Activated CD8-positive, alpha-beta memory T cell treated with anti-CD3 and anti-CD28 coated beads, Interleukin-2, amount 50 U/mL, for 48 hours (primary cell): ENCODE data around the gene EPHA7.

Experiments
- DNase-seq: peaks from one replicate; pipeline ENCODE4 v3.0.0-alpha.2; 2020

EPHA7 gene

DNA sequence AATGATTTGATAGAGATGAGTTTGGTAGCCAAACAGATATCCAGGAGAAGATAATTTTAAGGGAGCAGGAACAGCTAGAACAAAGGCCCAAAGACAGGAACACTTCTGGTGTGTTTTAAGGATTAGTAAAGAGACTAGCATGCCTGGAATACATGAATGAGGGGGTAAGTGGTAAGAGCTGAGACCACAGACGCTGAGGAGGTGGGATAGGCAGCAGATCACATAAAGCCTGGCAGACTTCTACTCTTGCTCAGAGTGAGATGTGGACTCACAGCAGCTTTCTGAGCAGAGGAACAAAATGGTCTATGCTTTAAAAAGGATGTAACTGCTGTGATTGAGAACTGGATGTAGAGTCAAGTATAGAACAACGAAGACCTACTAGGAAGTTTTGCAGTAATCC, 100.1 kb downstream of the EPHA7 start:
- DNase-seq: no peak

DNA sequence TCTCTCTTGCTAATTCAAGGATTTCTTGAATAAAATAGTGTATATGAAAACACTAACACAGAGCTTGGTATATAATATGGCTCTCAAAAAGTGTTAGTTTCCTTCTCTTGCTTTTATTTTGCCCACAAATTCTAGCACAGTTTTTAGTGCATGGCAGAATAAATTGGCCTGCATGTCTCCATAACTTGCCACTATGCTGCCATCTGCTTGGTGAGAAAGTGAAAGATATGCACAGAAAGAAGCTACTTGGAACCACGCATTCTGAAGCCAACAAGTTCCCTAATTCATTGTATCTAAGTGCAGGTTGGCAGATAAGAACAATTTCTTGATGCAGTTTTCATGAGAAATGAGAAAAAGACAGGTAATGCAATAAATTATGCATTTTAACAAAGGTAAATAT, 101.2 kb downstream of the EPHA7 start:
- DNase-seq: no peak

DNA sequence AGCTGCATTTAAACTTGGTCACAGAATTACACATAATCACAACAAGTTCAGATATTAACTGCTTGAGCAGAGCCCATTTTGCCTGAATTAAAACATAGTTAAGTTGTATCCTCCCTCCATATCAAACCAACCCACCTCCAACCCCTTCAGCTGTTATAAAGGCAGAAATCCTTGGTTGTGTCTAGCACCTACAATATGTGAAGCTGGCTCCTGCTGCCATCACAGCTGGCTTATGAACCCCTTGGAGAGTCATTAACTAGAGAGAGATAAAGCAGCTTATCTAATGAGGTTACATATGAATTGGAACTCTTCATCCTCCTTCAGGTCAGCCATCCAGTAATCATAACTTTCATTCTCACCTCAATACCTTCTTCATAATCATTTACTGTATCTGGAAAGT, 101.8 kb downstream of the EPHA7 start:
- no peak for DNase-seq

DNA sequence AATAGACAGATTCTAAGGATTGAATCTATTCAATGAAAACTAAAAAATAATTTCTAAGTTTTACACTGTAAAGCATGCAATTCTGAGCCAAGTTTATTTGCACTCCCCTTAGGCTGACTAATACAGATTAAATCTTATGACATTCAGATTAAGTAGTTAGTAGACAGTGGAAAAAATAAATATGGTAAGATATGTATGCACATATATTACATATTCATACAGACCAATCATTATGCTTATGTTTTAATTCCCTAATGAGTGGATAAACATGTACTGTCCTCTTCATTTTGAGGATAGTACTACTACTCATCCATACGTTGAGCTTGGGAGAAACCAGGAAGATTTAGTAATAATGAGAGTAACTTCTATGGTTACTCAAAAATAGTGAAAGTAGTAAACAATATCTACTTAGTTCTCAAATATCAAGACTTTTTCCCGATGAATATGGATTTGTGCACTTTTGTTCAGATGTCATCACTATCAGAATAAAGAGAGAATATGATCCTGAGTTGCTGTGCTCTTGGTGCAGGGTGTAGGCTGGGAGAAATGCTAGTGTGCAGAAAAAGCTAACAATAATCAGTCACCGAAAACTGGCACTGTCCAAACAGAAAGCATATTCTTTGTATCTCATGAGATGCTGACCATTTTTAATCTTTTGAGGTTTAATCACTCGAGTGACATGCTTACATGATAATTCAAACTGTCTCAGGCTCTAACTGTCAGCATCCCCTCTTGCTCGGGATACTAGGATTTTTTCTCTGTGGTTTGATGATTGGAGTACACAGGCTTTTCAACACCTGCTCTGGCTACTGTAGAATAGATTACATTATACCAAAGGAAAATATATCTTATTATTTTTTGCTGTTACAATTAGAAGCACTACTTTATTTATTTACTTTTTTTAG, 111.6 kb downstream of the EPHA7 start:
- no peak for DNase-seq

DNA sequence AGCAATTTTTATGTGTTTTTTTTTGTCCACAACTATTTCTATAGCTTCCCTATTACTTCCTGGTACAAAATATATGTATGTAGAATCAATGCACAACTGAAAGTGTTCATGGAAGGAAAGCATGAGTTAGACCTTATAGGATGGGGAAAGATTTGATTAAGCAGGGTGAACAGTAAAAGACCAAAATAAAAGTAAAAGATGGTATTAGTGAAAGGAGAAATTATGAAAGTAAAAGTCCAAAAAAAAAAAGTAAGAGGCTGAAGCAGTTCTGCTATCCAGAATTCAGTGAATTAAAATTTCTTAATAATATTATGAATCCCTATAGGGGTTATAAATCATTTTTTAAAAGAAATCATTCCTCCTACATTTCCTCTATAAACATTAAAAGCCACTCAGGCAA, 114.3 kb downstream of the EPHA7 start:
- no peak for DNase-seq

DNA sequence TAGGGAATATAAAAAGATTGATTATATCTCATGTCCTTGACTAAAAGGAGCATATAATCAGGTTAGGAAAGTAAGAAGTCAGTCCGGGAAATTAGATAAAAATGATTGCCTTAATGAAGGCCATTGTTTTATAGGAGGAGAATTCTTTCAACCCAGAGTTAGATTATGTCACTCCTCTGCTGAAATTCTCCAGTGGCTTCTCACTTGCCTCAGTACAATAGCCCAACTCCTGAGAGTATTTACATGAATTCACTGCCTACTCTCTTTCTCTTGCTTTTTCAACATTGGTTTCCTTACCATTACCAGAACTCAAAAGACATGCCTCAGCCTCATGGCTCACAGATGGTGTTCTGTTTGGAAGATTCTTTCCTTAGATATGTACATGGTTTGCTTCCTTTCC, 114.9 kb downstream of the EPHA7 start:
- no peak for DNase-seq

DNA sequence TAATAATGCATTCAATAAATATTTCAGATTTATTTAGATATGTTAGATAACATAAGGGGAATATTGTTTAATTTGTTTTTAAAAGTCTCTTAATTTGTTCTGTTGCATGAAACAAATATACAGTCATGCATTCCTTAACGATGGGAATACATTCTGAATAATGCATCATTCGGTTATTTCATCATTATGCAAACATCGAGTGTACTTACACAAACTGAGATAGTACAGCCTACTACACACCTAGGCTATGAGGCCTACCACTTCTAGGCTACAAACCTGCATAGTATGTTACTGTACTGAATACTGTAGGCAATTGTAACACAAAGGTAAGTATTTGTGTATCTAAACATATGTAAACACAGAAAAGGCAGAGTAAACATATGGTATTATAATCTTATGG, 118.7 kb downstream of the EPHA7 start:
- no peak for DNase-seq

DNA sequence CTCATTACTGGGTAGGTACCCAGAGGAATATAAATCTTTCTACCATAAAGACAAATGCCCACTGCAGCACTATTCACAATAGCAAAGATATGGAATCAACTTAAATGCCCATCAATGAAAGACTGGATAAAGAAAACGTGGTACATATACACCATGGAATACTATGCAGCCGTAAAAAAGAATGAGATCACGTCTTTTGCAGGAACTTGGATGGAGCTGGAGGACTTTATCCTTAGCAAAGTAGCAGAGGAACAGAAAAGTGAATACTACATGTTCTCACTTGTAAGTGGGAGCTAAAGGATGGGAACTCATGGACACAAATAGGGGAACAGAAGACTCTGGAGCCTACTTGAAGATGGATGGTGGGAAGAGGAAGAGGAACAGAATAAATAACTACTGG, 119.7 kb downstream of the EPHA7 start:
- DNase-seq: no peak

DNA sequence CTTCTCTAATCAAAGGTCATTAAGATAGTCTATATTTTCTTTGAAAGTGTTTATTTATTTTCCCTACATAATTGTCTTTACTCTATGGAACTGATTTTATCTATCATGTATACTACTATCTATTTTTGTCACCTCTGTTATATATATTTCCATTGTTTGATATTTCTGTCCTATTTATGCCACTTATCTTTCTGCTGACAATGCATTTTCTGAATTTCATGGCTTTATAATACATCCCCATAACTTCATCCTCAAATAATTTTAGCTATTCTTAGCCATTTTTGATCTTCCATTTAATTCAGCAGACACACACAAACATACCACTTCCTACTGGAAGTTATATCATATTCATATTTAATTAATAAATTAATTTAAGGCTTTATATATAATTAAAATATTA, 123.7 kb downstream of the EPHA7 start:
- DNase-seq: no peak

DNA sequence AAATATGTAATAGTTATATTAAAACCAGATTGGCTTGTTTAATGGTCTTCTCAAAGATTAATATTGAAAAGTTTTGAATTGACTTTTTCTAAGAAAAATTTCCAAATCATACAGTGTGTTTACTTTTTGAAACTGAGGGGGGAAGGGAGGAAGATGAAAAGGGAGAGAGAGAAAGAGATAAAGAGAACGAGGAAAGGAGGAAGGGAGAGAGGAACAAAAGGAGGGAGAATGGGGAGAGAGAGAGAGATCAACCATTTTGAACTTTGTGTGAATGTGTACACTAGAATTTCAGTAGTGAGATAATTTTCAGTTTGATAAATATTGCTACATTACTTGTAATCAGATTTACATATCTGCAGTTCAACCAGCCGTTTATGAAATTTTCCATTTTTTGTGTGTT, 124.5 kb downstream of the EPHA7 start:
- no peak for DNase-seq

DNA sequence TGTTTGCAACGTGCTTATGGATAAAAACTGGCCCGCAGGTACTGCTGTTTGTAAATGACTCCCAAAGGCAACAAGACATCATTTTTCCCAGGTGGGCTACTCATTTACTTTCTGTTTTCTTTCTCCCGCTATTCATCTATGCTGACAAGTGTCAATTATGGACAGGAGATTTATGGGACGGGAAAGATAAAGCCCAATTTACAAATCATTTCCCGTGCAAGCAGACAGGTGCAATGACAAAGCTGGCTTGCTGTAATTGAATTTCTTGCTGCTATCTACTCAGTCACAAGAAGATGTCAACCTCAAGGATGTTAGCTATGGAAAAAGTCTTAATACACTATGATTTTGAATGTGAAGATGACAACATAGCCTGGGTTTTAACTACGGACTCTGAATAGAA, 125.5 kb downstream of the EPHA7 start:
- no peak for DNase-seq

DNA sequence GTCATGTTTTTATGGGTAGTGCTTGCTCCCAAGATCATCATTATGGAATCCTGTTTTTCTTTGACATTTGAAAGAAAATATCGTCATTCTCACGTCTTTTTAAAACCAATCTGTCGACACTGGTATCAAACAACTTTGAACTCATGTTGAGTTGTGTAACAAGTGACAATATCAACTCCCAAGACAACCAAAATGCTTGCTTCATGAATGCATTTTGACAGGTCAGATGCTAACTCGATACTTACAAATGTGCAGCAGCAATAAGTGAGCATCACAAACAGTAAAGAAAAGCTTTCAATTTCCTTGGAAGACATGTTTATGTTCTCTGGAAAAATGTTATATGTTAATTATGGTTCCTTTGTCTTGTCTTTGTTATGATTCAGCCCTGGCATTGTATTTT, 125.9 kb downstream of the EPHA7 start:
- DNase-seq: no peak

DNA sequence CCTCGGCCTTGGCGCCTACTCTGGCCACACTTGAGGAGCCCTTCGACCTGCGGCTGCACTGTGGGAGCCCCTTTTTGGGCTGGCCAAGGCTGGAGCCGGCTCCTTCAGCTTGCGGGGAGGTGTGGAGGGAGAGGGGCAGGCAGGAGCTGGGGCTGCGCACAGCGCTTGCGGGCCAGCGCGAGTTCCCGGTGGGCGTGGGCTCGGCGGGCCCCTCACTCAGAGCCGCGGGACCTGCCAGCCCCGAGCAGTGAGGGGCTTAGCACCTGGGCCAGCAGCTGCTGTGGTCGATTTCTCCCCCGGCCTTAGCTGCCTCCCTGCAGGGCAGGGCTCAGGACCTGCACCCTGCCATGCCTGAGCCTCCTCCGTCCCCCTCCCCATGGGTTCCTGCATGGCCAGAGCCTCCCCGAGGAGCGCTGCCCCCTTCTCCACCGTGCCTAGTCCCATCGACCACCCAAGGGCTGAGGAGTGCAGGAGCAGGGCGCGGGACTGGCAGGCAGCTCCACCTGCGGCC, 136.8 kb downstream of the EPHA7 start:
- DNase-seq: no peak

DNA sequence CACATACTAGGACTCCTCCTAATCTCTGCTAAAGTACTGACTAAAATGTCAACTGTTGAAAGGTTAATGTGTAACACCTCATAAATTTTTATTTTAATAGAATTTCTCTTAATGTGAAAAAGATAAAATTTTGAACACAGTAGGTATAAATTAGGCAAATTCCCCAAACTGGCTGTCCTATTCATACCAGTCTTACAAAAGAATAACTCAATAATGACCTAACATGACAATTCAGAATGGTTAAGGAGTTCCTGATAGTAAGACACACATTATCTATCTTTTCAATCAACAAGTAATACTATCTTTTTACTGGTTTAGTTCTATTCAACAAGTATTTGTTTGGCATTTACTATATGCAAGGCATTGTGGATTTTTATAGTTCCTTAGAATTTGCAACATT, 141.1 kb downstream of the EPHA7 start:
- DNase-seq: no peak

DNA sequence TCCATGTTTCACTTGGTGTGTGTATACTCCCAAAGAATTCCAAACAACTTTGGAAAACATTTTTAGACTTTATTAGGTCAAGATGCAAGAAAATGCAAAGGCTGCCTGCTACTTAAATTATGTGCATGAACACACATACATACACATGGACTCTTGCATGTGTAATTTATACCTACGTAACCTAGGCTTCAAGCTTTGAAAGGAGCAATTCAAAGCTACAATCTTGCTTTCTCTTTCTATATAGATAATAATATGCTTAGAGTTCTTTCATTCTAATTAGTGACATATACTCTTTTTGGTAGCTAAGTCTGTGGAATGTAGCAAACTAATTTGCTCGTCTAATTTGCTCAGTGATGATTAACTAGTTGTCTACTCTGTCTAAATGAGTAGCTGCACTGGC, 146.5 kb downstream of the EPHA7 start:
- DNase-seq: no peak

DNA sequence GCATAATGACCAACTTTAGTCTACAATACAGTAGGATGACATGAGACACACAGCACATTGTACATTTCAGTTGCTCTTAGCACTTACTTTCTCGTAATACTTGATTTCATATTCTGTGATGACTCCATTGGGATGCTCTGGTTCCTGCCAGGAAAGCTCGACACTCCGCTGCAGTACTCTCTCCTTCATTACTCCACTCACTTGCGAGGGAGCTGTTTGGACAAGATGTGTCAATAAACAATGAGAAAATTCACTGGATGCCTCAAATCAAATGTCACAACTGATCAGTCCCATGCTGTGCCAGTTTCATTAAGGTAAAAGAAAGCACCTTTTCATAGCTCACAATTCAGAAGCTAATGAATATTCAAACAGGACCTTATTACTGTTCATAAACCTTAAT, 147.1 kb downstream of the EPHA7 start:
- DNase-seq: no peak

DNA sequence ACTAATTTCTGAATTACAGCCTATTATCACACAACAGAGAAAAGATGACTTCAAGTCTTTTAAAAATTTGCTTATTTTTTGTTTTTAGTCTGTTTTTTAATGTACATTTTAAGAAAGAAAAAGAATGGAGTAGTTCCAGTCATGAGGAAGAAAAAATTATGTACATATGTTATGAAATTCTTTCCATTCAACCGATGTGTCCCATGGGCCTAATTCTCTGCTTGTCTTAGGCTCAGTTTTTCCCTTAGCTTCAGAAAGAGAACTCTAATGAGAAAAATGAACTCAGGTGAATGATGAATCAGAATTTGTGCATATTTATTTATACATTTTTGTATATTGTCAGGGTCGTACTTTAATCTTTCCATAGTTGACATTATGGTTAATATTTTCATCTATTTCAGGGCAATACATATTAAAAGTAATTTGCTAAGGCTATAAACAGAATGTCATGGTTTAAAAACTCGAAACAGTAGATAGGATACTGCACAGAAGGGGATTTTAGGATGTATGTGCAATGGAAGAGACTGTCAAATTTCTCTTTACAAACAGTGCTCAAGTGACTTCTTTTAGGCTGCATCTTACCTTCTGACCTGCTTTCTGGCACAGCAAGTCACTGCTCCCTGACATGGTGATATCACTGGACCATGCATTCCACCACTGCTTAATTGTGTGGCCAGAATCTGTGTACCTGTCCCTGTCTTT, 153.1 kb downstream of the EPHA7 start:
- DNase-seq: no peak

DNA sequence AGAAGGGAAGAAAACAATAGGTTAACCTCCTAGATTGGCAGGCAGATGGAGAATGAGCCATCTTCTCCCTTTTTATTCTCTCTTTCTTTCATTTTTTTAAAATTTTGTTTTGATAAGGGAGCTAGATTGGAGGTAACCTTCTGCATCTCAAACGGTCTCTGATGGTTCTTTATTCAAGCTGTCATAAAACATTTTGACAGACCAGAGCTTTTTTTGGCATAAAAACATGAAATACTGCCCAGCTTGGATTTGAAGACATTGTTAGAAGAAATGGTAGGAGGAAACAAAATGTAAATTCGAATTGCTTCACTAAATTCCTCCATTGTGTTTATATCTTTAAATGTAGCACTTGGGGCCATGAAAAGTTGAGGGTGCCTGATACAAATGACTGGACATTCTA, 158.5 kb downstream of the EPHA7 start:
- DNase-seq: no peak

DNA sequence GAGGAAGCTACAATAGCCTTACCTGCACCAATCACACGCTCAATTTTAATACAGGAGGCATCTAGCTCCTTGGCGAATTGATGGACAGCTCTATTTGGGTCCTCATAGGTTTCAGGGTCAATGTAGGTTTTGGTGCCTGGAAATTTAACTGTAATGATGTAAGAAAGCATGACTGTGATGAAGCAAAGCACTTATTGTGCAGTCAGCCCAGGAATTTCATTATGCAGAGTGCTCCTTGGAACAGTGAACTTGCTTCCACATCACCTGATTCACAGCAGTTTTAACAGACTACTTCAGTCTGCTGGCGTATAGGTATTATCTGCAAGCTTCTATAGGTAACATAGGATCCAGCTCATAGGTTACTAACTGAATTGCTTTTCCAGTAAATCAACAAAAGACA, 160.0 kb downstream of the EPHA7 start:
- no peak for DNase-seq

DNA sequence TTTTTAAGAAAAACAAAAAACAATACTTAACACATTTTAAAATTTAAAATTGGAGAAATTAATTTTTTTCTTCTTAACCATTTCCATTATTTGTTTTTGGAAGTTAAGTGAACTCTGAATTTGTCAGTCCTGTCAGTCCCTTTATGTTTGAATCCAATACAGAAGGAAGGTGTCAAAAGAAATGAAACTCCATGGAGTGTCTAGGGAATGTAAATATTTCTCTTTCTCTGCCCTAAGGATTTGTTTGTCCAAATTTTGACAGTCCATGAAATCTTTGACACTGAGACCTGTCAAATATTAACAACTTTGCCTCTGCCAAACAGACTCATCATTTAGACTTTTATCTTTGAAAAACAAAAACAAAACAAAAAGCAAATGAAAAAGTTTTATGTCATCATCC, 166.4 kb downstream of the EPHA7 start:
- no peak for DNase-seq

DNA sequence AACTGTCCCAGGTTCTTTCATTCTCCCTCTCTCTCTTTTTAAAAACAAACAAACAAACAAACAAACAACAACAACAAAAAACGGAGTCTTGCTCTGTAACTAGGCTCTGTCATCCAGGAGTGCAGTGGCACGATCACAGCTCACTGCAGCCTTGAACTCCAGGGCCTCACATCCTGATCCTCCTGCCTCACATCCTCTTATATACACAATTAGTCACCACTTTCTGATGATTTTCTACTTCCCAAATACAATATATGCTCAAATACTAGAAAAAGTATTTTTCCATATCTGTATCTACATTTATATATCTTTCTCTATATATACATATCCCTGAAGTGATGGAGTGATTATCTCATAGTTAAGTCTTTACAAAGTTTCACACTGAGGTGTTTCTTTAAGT, 170.7 kb downstream of the EPHA7 start:
- no peak for DNase-seq

DNA sequence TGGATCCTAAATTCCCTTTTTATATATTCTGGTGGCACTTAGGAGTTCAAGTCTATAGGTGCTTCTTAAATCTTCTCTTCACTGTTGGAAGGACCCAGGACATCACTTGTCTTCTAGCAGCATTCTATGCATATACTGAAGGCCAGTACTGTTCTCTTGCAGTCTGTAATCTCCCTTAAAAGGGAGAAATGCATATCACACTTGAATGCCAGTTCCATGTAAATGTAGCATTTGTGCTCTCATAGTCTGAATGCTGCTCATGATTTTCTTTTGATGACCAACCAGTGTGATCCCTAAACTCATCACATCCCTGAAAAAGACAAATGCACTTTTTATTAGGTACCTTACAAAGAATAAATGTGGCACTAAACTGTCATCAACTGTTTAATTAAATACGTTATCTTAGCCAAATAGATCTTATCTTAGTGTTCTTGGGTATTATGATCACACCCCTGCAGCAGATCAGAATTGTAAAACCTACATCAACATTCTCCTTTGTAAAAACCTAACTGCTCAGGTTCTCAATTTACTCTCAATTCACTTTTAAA, 176.1 kb downstream of the EPHA7 start:
- no peak for DNase-seq

DNA sequence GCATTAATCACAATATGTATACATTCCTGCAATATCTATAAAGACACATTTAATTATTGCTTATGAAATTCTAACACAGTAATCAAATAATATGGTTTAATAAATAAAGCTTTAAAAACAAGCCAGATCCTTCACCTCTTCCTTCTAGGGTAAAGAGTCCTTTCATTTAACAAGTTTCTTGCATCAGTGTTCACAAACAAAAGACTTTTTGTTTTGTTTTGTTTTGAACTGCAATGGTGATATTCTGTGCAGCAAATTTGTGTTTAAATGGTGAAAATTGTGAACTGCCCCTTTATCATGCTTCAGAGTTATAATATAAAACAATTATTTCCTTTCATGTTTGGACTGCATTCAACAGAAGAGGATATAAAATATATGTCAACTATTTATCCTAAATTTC, 177.3 kb downstream of the EPHA7 start:
- DNase-seq: no peak

DNA sequence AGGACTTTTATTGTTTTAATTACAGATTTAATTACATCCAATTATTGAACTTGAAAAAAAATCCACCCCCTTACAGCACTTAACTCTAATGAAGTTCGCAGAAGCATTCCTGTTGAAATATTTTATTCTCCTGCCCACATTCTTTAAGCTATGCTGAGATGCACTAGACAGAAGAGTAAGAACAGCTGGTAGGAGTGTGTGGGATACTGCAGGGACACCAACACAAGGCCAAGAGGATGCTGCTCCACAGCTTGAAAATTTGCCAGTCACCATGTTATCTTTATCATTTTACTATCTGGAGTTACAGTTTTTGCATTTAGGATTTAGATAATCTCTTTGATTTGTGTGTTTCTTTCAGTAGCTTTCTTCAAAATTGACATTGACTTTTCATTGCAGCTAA, 180.7 kb downstream of the EPHA7 start:
- no peak for DNase-seq
